B cell (primary cell): ENCODE results near the gene TEDC2. TPM values are rescaled to one million over a fixed set of nuclear protein-coding genes. Genes with fewer than 3 reads are reported as not detected.

Experiments
- ATAC-seq: fragments of 200-7000 bp; cut with Tn5 transposase; one replicate; pipeline ENCODE4 v1.10.0; 2021; ENCODE audit warnings: low read depth, mild to moderate bottlenecking, moderate number of reproducible peaks, moderate library complexity
- CTCF ChIA-PET: fragments of 350-600 bp; sonication (Branson Sonifier 250); formaldehyde crosslinking; loops from one replicate; lab custom pipeline; 2021; ENCODE audit warnings: antibody characterized with exemption, inconsistent platforms; lab: Charles Lee
- POLR2A ChIA-PET: fragments of 350-600 bp; sonication (Branson Sonifier 250); formaldehyde crosslinking; loops from one replicate; lab custom pipeline; 2021; ENCODE audit warnings: antibody characterized with exemption; lab: Charles Lee
- DNase-seq: peaks from one replicate; pipeline ENCODE4 v3.0.0; 2013
- H2AFZ ChIP-seq: 2 replicates; pipeline ENCODE4 v1.6.1; 2012; ENCODE audit warnings: mild to moderate bottlenecking, low read depth, low read length; ENCODE audit not compliant: insufficient read depth, poor library complexity, severe bottlenecking
- H3K27ac ChIP-seq, 2 donors: 1 replicate in 1 of 2; 2 replicates in 1 of 2; pipeline ENCODE4 v1.5.1; 2012 to 2013; ENCODE audit warnings: low read length in 2 of 2, mild to moderate bottlenecking in 2 of 2, moderate library complexity in 1 of 2
- H3K27me3 ChIP-seq, 4 experiments: fragments of 200-600 bp in 1 of 4; sonication (generic) in 1 of 4; replicated peaks in 1 of 4; 1 replicate in 2 of 4; 2 replicates in 2 of 4; pipeline versions ENCODE4 v1.6.1 to v1.7.0; 2013 to 2016; ENCODE audit warnings: low read length in 3 of 4, mild to moderate bottlenecking in 2 of 4, mixed read lengths in 1 of 4, moderate library complexity in 1 of 4; ENCODE audit not compliant: insufficient read depth in 4 of 4, control insufficient read depth in 3 of 4; ENCODE audit errors: control extremely low read depth in 1 of 4
- H3K36me3 ChIP-seq, 2 experiments: replicated peaks in 1 of 2; 1 replicate in 1 of 2; 2 replicates in 1 of 2; pipeline versions ENCODE4 v1.6.1 to v1.7.1; 2013; ENCODE audit warnings: low read length in 1 of 2; ENCODE audit not compliant: insufficient read depth in 2 of 2, control insufficient read depth in 1 of 2; ENCODE audit errors: control extremely low read depth in 1 of 2, extremely low read depth in 1 of 2
- H3K4me1 ChIP-seq, 2 donors: fragments of 200-600 bp in 1 of 2; sonication (generic) in 1 of 2; 1 replicate in 1 of 2; 2 replicates in 1 of 2; pipeline versions ENCODE4 v1.5.1 to v1.6.1; 2013 to 2017; ENCODE audit warnings: low read length in 2 of 2; ENCODE audit not compliant: control insufficient read depth in 2 of 2, insufficient read depth in 2 of 2
- H3K4me2 ChIP-seq: replicated peaks from 2 replicates; pipeline ENCODE3; 2012; ENCODE audit warnings: mild to moderate bottlenecking, low read depth, low read length; ENCODE audit not compliant: poor library complexity, severe bottlenecking
- H3K4me3 ChIP-seq, 5 experiments: fragments of 200-600 bp in 1 of 5; sonication (generic) in 1 of 5; 1 replicate in 3 of 5; 2 replicates in 2 of 5; pipeline versions ENCODE4 v1.5.1 to v1.7.0; 2011 to 2016; ENCODE audit warnings: low read length in 4 of 5, mild to moderate bottlenecking in 4 of 5, low read depth in 2 of 5, control low read depth in 1 of 5, moderate library complexity in 1 of 5; ENCODE audit not compliant: insufficient read depth in 1 of 5; ENCODE audit errors: control extremely low read depth in 1 of 5, extremely low read depth in 1 of 5
- H3K79me2 ChIP-seq: fragments of 200-600 bp; sonication (generic); one replicate; pipeline ENCODE4 v1.6.0; 2016; ENCODE audit warnings: low read length; ENCODE audit not compliant: control insufficient read depth, insufficient read depth
- H3K9ac ChIP-seq: fragments of 200-600 bp; sonication (generic); 2 replicates; pipeline ENCODE4 v1.6.1; 2017; ENCODE audit warnings: mild to moderate bottlenecking, low read length, moderate library complexity
- H3K9me3 ChIP-seq, 3 donors: one replicate each; pipeline versions ENCODE4 v1.6.1 to v1.7.1; 2013; ENCODE audit warnings: low read length in 2 of 3; ENCODE audit not compliant: control insufficient read depth in 2 of 3, insufficient read depth in 1 of 3; ENCODE audit errors: control extremely low read depth in 1 of 3
- H4K20me1 ChIP-seq: 2 replicates; pipeline ENCODE4 v1.6.0; 2012; ENCODE audit warnings: mild to moderate bottlenecking, low read length; ENCODE audit not compliant: insufficient read depth, control insufficient read depth, poor library complexity, severe bottlenecking
- H3K27ac Mint-ChIP-seq: one replicate; pipeline ENCODE4 v1.8.0; 2021; ENCODE audit warnings: mixed read lengths
- H3K27me3 Mint-ChIP-seq: one replicate; pipeline ENCODE4 v1.8.0; 2021; ENCODE audit warnings: mixed read lengths
- H3K4me1 Mint-ChIP-seq: one replicate; pipeline ENCODE4 v1.8.0; 2021; ENCODE audit warnings: mixed read lengths
- H3K4me3 Mint-ChIP-seq: one replicate; pipeline ENCODE4 v1.8.0; 2021; ENCODE audit warnings: mixed read lengths
- H3K9me3 Mint-ChIP-seq: one replicate; pipeline ENCODE4 v1.8.0; 2022; ENCODE audit warnings: mixed read lengths; ENCODE audit not compliant: insufficient read depth
- EZH2 ChIP-seq: IDR thresholded peaks from 2 replicates; pipeline ENCODE4 v1.6.1; 2012; ENCODE audit warnings: borderline replicate concordance, low read depth, mild to moderate bottlenecking, moderate library complexity, low read length; ENCODE audit not compliant: insufficient read depth, poor library complexity, severe bottlenecking
- whole genome bisulfite sequencing: methylation state at CpG from one replicate; pipeline ENCODE4 v1.1.5; 2013; ENCODE audit warnings: missing lambda C conversion rate; ENCODE audit not compliant: insufficient coverage; 5-methylcytosine and 5-hydroxymethylcytosine counted together
- intact Hi-C: fragments of 100-400 bp; cut with micrococcal nuclease; formaldehyde crosslinking; loops from one replicate; pipeline ENCODE4 v1.10.0; 2022
- polyA plus RNA-seq: library from polyadenylated mRNA; depleted of rRNA; stranded (reverse); fragments of >200 nt; gene quantifications from 2 replicates; pipeline ENCODE4 v1.2.3, GENCODE V29; 2012
- total RNA-seq, 2 donors: library from RNA; stranded (reverse); fragments of 120-200 nt in 1 of 2; gene quantifications; 1 replicate in 1 of 2; 2 replicates in 1 of 2; pipeline versions ENCODE4 v1.2.3 to v1.2.4, GENCODE V29; 2013 to 2022
- TF ChIP-seq, protein P1 (sequence below): fragments of 200-600 bp; IDR thresholded peaks from one replicate; pipeline ENCODE4 v1.8.0; 2022; ENCODE audit warnings: antibody characterized with exemption, mild to moderate bottlenecking

Gene TEDC2
- total and polyA plus RNA-seq, 2 donors (not counting 1 experiment from before 2014, with no cell fraction given) = 1.1 to 2.9 TPM

DNA sequence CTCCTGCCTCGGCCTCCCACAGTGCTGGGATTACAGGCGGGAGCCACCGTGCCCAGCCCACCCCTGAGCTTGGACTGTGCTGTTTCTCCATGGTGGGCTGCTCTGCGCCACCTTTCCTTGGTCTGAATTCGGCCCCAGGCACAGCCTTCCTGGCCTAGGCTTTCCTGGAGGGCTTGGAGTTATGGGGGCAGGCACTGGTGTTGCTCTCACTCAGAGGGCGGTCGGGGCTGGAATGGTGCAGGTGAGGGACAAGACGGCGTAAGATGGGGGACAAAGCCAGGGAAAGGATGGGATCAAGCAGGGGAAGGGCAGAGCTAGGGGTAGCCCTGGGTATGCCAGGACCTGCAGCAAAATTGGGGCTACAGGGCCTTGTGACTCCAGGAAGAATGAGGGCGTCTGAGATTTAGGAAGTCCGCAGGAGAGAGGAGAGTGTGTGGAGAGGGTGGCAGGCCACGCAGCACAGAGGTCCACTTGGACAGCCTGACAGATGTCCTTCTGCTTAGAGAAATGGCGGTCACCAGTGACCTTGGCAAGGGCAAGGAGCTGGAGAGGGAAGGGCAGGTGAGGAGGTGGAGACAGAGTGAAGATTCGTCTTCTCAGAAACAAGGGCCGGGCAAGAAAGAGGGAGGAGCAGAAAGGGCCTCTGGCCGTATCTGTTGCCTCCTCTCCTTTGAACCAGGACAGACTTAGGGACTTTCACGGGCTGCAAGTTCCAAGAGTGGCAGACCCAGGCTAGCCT, 52.3 kb downstream of the TEDC2 start:
- ChIA-PET CTCF (interaction anchor here (1.8 kb wide), 1 partner anchor 317 kb away, joined by 5 read pairs; no protein-coding TSS in a partner anchor), POLR2A (interaction anchor here (1.5 kb wide), 1 partner anchor 357 kb away, joined by 3 read pairs; the partner anchor contains the start of gene TRAF7)
- TF ChIP-seq, protein P1, sequence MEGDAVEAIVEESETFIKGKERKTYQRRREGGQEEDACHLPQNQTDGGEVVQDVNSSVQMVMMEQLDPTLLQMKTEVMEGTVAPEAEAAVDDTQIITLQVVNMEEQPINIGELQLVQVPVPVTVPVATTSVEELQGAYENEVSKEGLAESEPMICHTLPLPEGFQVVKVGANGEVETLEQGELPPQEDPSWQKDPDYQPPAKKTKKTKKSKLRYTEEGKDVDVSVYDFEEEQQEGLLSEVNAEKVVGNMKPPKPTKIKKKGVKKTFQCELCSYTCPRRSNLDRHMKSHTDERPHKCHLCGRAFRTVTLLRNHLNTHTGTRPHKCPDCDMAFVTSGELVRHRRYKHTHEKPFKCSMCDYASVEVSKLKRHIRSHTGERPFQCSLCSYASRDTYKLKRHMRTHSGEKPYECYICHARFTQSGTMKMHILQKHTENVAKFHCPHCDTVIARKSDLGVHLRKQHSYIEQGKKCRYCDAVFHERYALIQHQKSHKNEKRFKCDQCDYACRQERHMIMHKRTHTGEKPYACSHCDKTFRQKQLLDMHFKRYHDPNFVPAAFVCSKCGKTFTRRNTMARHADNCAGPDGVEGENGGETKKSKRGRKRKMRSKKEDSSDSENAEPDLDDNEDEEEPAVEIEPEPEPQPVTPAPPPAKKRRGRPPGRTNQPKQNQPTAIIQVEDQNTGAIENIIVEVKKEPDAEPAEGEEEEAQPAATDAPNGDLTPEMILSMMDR = no peak
- no peak for TF ChIP-seq EZH2
- peaks cover 63% of the 10 kb centered on the region for H3K79me2 ChIP-seq
- no peak overlapping the region for H3K4me3 ChIP-seq
- H3K4me2 ChIP-seq = peak overlapping the region; percentile 91
- H2AFZ ChIP-seq = no peak overlapping the region
- peaks cover 0 to 4% of the 10 kb centered on the region in 2 experiments for H3K36me3 ChIP-seq
- H3K27ac ChIP-seq = peak overlapping the region in 1 of 2 donors; percentile 99
- H3K27me3 ChIP-seq = no peaks in the 10 kb centered on the region
- ATAC-seq (no peak), DNase-seq (peak; percentile 24)
- intact Hi-C loops = loop anchor here (2.0 kb wide), 1 partner anchor 171 kb away; the partner anchor contains the start of gene ABCA3
- H3K9ac ChIP-seq = no peak overlapping the region
- no peaks in the 10 kb centered on the region for H3K9me3 Mint-ChIP-seq
- H3K4me1 Mint-ChIP-seq = peaks cover 82% of the 10 kb centered on the region
- H4K20me1 ChIP-seq = peaks cover 27% of the 10 kb centered on the region
- peak overlapping the region; percentile 99 for H3K27ac Mint-ChIP-seq
- no peaks in the 10 kb centered on the region for H3K9me3 ChIP-seq
- H3K4me3 Mint-ChIP-seq = peak overlapping the region; percentile 96
- 98% methylated on average over 16 of the region's 17 CpGs for WGBS
- peaks cover 82 to 89% of the 10 kb centered on the region in 2 donors for H3K4me1 ChIP-seq
- no peaks in the 10 kb centered on the region for H3K27me3 Mint-ChIP-seq
